B cell (primary cell): Measurements from ENCODE around the gene UGT1A4. TPM values are rescaled to one million over a fixed set of nuclear protein-coding genes. Genes with fewer than 3 reads are reported as not detected.

Experiments
- ATAC-seq: fragments of 200-7000 bp; cut with Tn5 transposase; one replicate; pipeline ENCODE4 v1.10.0; 2021; ENCODE audit warnings: low read depth, mild to moderate bottlenecking, moderate number of reproducible peaks, moderate library complexity
- CTCF ChIA-PET: fragments of 350-600 bp; sonication (Branson Sonifier 250); formaldehyde crosslinking; loops from one replicate; lab custom pipeline; 2021; ENCODE audit warnings: antibody characterized with exemption, inconsistent platforms; lab: Charles Lee
- POLR2A ChIA-PET: fragments of 350-600 bp; sonication (Branson Sonifier 250); formaldehyde crosslinking; loops from one replicate; lab custom pipeline; 2021; ENCODE audit warnings: antibody characterized with exemption; lab: Charles Lee
- DNase-seq: peaks from one replicate; pipeline ENCODE4 v3.0.0; 2013
- H2AFZ ChIP-seq: 2 replicates; pipeline ENCODE4 v1.6.1; 2012; ENCODE audit warnings: mild to moderate bottlenecking, low read depth, low read length; ENCODE audit not compliant: insufficient read depth, poor library complexity, severe bottlenecking
- H3K27ac ChIP-seq, 2 donors: 1 replicate in 1 of 2; 2 replicates in 1 of 2; pipeline ENCODE4 v1.5.1; 2012 to 2013; ENCODE audit warnings: low read length in 2 of 2, mild to moderate bottlenecking in 2 of 2, moderate library complexity in 1 of 2
- H3K27me3 ChIP-seq, 4 experiments: fragments of 200-600 bp in 1 of 4; sonication (generic) in 1 of 4; replicated peaks in 1 of 4; 1 replicate in 2 of 4; 2 replicates in 2 of 4; pipeline versions ENCODE4 v1.6.1 to v1.7.0; 2013 to 2016; ENCODE audit warnings: low read length in 3 of 4, mild to moderate bottlenecking in 2 of 4, mixed read lengths in 1 of 4, moderate library complexity in 1 of 4; ENCODE audit not compliant: insufficient read depth in 4 of 4, control insufficient read depth in 3 of 4; ENCODE audit errors: control extremely low read depth in 1 of 4
- H3K36me3 ChIP-seq, 2 experiments: replicated peaks in 1 of 2; 1 replicate in 1 of 2; 2 replicates in 1 of 2; pipeline versions ENCODE4 v1.6.1 to v1.7.1; 2013; ENCODE audit warnings: low read length in 1 of 2; ENCODE audit not compliant: insufficient read depth in 2 of 2, control insufficient read depth in 1 of 2; ENCODE audit errors: control extremely low read depth in 1 of 2, extremely low read depth in 1 of 2
- H3K4me1 ChIP-seq, 2 donors: fragments of 200-600 bp in 1 of 2; sonication (generic) in 1 of 2; 1 replicate in 1 of 2; 2 replicates in 1 of 2; pipeline versions ENCODE4 v1.5.1 to v1.6.1; 2013 to 2017; ENCODE audit warnings: low read length in 2 of 2; ENCODE audit not compliant: control insufficient read depth in 2 of 2, insufficient read depth in 2 of 2
- H3K4me2 ChIP-seq: replicated peaks from 2 replicates; pipeline ENCODE3; 2012; ENCODE audit warnings: mild to moderate bottlenecking, low read depth, low read length; ENCODE audit not compliant: poor library complexity, severe bottlenecking
- H3K4me3 ChIP-seq, 5 experiments: fragments of 200-600 bp in 1 of 5; sonication (generic) in 1 of 5; 1 replicate in 3 of 5; 2 replicates in 2 of 5; pipeline versions ENCODE4 v1.5.1 to v1.7.0; 2011 to 2016; ENCODE audit warnings: low read length in 4 of 5, mild to moderate bottlenecking in 4 of 5, low read depth in 2 of 5, control low read depth in 1 of 5, moderate library complexity in 1 of 5; ENCODE audit not compliant: insufficient read depth in 1 of 5; ENCODE audit errors: control extremely low read depth in 1 of 5, extremely low read depth in 1 of 5
- H3K79me2 ChIP-seq: fragments of 200-600 bp; sonication (generic); one replicate; pipeline ENCODE4 v1.6.0; 2016; ENCODE audit warnings: low read length; ENCODE audit not compliant: control insufficient read depth, insufficient read depth
- H3K9ac ChIP-seq: fragments of 200-600 bp; sonication (generic); 2 replicates; pipeline ENCODE4 v1.6.1; 2017; ENCODE audit warnings: mild to moderate bottlenecking, low read length, moderate library complexity
- H3K9me3 ChIP-seq, 3 donors: one replicate each; pipeline versions ENCODE4 v1.6.1 to v1.7.1; 2013; ENCODE audit warnings: low read length in 2 of 3; ENCODE audit not compliant: control insufficient read depth in 2 of 3, insufficient read depth in 1 of 3; ENCODE audit errors: control extremely low read depth in 1 of 3
- H4K20me1 ChIP-seq: 2 replicates; pipeline ENCODE4 v1.6.0; 2012; ENCODE audit warnings: mild to moderate bottlenecking, low read length; ENCODE audit not compliant: insufficient read depth, control insufficient read depth, poor library complexity, severe bottlenecking
- H3K27ac Mint-ChIP-seq: one replicate; pipeline ENCODE4 v1.8.0; 2021; ENCODE audit warnings: mixed read lengths
- H3K27me3 Mint-ChIP-seq: one replicate; pipeline ENCODE4 v1.8.0; 2021; ENCODE audit warnings: mixed read lengths
- H3K4me1 Mint-ChIP-seq: one replicate; pipeline ENCODE4 v1.8.0; 2021; ENCODE audit warnings: mixed read lengths
- H3K4me3 Mint-ChIP-seq: one replicate; pipeline ENCODE4 v1.8.0; 2021; ENCODE audit warnings: mixed read lengths
- H3K9me3 Mint-ChIP-seq: one replicate; pipeline ENCODE4 v1.8.0; 2022; ENCODE audit warnings: mixed read lengths; ENCODE audit not compliant: insufficient read depth
- EZH2 ChIP-seq: IDR thresholded peaks from 2 replicates; pipeline ENCODE4 v1.6.1; 2012; ENCODE audit warnings: borderline replicate concordance, low read depth, mild to moderate bottlenecking, moderate library complexity, low read length; ENCODE audit not compliant: insufficient read depth, poor library complexity, severe bottlenecking
- whole genome bisulfite sequencing: methylation state at CpG from one replicate; pipeline ENCODE4 v1.1.5; 2013; ENCODE audit warnings: missing lambda C conversion rate; ENCODE audit not compliant: insufficient coverage; 5-methylcytosine and 5-hydroxymethylcytosine counted together
- intact Hi-C: fragments of 100-400 bp; cut with micrococcal nuclease; formaldehyde crosslinking; loops from one replicate; pipeline ENCODE4 v1.10.0; 2022
- polyA plus RNA-seq: library from polyadenylated mRNA; depleted of rRNA; stranded (reverse); fragments of >200 nt; gene quantifications from 2 replicates; pipeline ENCODE4 v1.2.3, GENCODE V29; 2012
- total RNA-seq, 2 donors: library from RNA; stranded (reverse); fragments of 120-200 nt in 1 of 2; gene quantifications; 1 replicate in 1 of 2; 2 replicates in 1 of 2; pipeline versions ENCODE4 v1.2.3 to v1.2.4, GENCODE V29; 2013 to 2022
- TF ChIP-seq, protein P1 (sequence below): fragments of 200-600 bp; IDR thresholded peaks from one replicate; pipeline ENCODE4 v1.8.0; 2022; ENCODE audit warnings: antibody characterized with exemption, mild to moderate bottlenecking

The UGT1A4 gene
- total and polyA plus RNA-seq, 2 donors (not counting 1 experiment from before 2014, with no cell fraction given) = not detected

- CTCF ChIA-PET = no interaction called here
- Histone ChIP-seq H3K79me2 (no peaks in the 10 kb centered on the region), H3K9ac (no peak overlapping the region), H3K4me3 (no peak overlapping the region), H3K27ac (no peak overlapping the region), H3K4me2 (no peak overlapping the region), H2AFZ (no peak overlapping the region), H3K36me3 (no peaks in the 10 kb centered on the region), H3K9me3 (peaks cover 0 to 6% (median 0%) of the 10 kb centered on the region in 3 donors), H3K27me3 (peaks cover 0 to 5% (median 0%) of the 10 kb centered on the region in 4 experiments), H4K20me1 (no peaks in the 10 kb centered on the region), H3K4me1 (no peaks in the 10 kb centered on the region)
- Mint-ChIP-seq H3K9me3 (no peaks in the 10 kb centered on the region), H3K4me1 (no peaks in the 10 kb centered on the region), H3K27ac (no peak overlapping the region), H3K27me3 (peaks cover 9% of the 10 kb centered on the region), H3K4me3 (no peak overlapping the region)
- ATAC-seq = no peak
- no peak for TF ChIP-seq EZH2
- TF ChIP-seq, protein P1, sequence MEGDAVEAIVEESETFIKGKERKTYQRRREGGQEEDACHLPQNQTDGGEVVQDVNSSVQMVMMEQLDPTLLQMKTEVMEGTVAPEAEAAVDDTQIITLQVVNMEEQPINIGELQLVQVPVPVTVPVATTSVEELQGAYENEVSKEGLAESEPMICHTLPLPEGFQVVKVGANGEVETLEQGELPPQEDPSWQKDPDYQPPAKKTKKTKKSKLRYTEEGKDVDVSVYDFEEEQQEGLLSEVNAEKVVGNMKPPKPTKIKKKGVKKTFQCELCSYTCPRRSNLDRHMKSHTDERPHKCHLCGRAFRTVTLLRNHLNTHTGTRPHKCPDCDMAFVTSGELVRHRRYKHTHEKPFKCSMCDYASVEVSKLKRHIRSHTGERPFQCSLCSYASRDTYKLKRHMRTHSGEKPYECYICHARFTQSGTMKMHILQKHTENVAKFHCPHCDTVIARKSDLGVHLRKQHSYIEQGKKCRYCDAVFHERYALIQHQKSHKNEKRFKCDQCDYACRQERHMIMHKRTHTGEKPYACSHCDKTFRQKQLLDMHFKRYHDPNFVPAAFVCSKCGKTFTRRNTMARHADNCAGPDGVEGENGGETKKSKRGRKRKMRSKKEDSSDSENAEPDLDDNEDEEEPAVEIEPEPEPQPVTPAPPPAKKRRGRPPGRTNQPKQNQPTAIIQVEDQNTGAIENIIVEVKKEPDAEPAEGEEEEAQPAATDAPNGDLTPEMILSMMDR = no peak
- no peak for DNase-seq
- POLR2A ChIA-PET = no interaction called here
- 82% methylated on average over 14 of the region's 18 CpGs for WGBS
- intact Hi-C loops = no loop called here
These were observed 101.6 kb downstream of the UGT1A4 start for GRCh38 chr2:233819884-233820773.

DNA sequence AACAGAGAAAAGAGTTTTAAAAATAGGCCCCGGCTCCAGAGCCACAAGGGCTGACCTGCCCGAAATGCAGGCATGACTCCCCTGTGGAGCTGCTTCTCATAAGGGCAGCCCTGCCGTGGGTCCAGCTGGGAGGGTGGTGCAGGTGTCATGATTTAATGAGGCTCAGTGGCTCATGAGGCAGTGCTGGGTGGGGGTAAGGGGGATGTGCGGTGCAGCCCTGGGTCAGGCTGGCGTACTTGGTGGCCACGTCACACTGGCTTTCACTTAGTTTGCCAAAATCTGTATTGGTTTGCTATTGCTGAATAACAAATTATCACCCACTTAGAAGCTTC is 102.2 kb downstream of the UGT1A4 start:
- peaks cover 1% of the 10 kb centered on the region for H3K9me3 Mint-ChIP-seq
- no peak for TF ChIP-seq EZH2
- TF ChIP-seq, protein P1 = no peak
- POLR2A ChIA-PET = no interaction called here
- no peak overlapping the region for H3K27ac Mint-ChIP-seq
- Histone ChIP-seq H3K79me2 (no peaks in the 10 kb centered on the region), H3K4me2 (no peak overlapping the region), H4K20me1 (no peaks in the 10 kb centered on the region), H3K27me3 (peaks cover 0 to 5% (median 0%) of the 10 kb centered on the region in 4 experiments), H3K36me3 (no peaks in the 10 kb centered on the region), H3K4me3 (no peak overlapping the region), H3K27ac (no peak overlapping the region), H3K4me1 (no peaks in the 10 kb centered on the region), H3K9me3 (peaks cover 0 to 6% (median 0%) of the 10 kb centered on the region in 3 donors), H3K9ac (no peak overlapping the region), H2AFZ (no peak overlapping the region)
- intact Hi-C loops = no loop called here
- DNase-seq (no peak), ATAC-seq (no peak)
- H3K4me1 Mint-ChIP-seq = no peaks in the 10 kb centered on the region
- CTCF ChIA-PET = no interaction called here
- 96% methylated on average over 3 of the region's 6 CpGs for WGBS
- no peak overlapping the region for H3K4me3 Mint-ChIP-seq
- peaks cover 8% of the 10 kb centered on the region for H3K27me3 Mint-ChIP-seq
